Ascending aorta (tissue), 2 donors: ENCODE data around the gene ANKZF1. TPM values are rescaled to one million over a fixed set of nuclear protein-coding genes. Genes with fewer than 3 reads are reported as not detected.
A peak's percentile ranks its signal among the peaks of the same experiment; 100 is the strongest.

Source experiments
- DNase-seq, 2 donors: peaks; one replicate each; pipeline ENCODE4 v3.0.0-alpha.2; 2019; ENCODE audit warnings: low spot score in 2 of 2
- H3K27ac ChIP-seq, 2 donors: fragments of 200-600 bp; sonication (generic); one replicate each; pipeline ENCODE4 v1.5.1; 2016 to 2017; ENCODE audit warnings: mild to moderate bottlenecking in 1 of 2
- H3K27me3 ChIP-seq: fragments of 200-600 bp; sonication (generic); one replicate; pipeline ENCODE4 v1.5.1; 2017
- H3K36me3 ChIP-seq, 2 donors: fragments of 200-600 bp; sonication (generic); one replicate each; pipeline ENCODE4 v1.5.1; 2016
- H3K4me1 ChIP-seq, 2 donors: fragments of 200-600 bp; sonication (generic); one replicate each; pipeline ENCODE4 v1.5.1; 2016 to 2017; ENCODE audit warnings: mild to moderate bottlenecking in 1 of 2
- H3K4me3 ChIP-seq, 2 donors: fragments of 200-600 bp; sonication (generic); one replicate each; pipeline ENCODE4 v1.5.1; 2016 to 2017; ENCODE audit warnings: mild to moderate bottlenecking in 1 of 2
- H3K9me3 ChIP-seq, 2 donors: fragments of 200-600 bp; sonication (generic); one replicate each; pipeline ENCODE4 v1.5.1; 2016
- intact Hi-C: fragments of 100-400 bp; cut with DNase I; formaldehyde crosslinking; loops from one replicate; pipeline ENCODE4 v1.15.1; 2023
- total RNA-seq: library from RNA; depleted of rRNA; stranded (reverse); fragments of >200 nt; gene quantifications from one replicate; pipeline ENCODE4 v1.1.0, GENCODE V29; 2016
- TF ChIP-seq, protein P1 (sequence below), 3 experiments: fragments of 200-600 bp in 2 of 3; fragments of 450-650 bp in 1 of 3; sonication (generic) in 2 of 3; IDR thresholded peaks; one replicate each; pipeline ENCODE4 v1.5.1; 2016 to 2019; ENCODE audit warnings: antibody characterized with exemption in 3 of 3, mild to moderate bottlenecking in 1 of 3, moderate library complexity in 1 of 3

The ANKZF1 gene
- total RNA-seq, 1 donor from 2014 or later = 53.1 TPM

DNA sequence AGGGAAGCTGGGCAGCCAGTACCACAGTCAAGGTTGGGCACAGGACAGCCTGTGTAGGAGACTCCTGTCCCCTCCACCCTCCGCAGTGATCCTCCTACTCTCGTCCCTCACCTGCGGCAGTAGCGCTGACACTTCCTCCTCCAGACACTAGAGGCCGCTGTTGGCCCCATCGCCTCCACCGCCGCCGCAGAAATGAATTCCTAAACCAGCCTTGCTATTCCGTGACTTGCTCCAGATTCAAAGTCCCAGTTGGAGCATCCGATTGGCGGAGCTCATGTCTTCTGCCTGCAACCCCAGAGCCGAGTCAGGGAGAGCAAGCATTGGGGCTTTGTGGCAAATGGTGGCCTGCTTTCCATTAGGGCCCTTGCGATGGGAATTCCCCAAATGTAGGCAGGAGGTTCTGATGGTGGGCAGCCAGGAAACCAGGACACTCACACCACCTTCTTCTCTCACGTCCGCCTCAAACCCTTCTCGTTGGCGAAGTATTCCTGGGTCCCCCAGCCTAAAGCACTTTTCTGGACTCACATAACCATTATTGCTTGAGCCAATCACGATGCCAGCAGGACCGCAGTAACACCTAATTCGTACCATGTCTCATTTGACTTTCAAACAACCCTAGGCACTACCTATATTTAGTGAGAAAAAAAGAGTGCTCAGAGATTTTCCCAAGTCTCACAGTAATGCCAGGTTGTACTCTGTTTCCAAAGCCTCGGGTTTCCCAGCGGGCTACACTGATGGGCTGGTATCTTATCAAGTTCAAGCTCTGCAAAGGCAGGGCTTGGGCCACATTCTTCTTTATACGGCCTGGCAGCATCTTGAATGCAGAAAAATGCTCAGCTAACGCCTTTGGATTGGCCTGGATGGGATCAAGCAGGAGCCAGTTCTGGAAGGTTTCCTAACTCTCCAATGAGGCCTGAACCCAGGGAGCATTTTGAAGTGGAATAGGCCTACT is 48.4 kb downstream of the ANKZF1 start:
- peak overlapping the region in 1 of 2 donors; percentile 95 for H3K4me3 ChIP-seq
- H3K27ac ChIP-seq = peak overlapping the region; percentile 99
- peaks cover 17 to 25% of the 10 kb centered on the region in 2 donors for H3K36me3 ChIP-seq
- H3K27me3 ChIP-seq = no peaks in the 10 kb centered on the region
- intact Hi-C loops = loop anchor here (2.0 to 10.0 kb wide), 5 partner anchors 59 to 267 kb away; partner anchors contain the start of genes ABCB6, CHPF, DNPEP and TMEM198
- TF ChIP-seq, protein P1, sequence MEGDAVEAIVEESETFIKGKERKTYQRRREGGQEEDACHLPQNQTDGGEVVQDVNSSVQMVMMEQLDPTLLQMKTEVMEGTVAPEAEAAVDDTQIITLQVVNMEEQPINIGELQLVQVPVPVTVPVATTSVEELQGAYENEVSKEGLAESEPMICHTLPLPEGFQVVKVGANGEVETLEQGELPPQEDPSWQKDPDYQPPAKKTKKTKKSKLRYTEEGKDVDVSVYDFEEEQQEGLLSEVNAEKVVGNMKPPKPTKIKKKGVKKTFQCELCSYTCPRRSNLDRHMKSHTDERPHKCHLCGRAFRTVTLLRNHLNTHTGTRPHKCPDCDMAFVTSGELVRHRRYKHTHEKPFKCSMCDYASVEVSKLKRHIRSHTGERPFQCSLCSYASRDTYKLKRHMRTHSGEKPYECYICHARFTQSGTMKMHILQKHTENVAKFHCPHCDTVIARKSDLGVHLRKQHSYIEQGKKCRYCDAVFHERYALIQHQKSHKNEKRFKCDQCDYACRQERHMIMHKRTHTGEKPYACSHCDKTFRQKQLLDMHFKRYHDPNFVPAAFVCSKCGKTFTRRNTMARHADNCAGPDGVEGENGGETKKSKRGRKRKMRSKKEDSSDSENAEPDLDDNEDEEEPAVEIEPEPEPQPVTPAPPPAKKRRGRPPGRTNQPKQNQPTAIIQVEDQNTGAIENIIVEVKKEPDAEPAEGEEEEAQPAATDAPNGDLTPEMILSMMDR (IDR thresholded peaks at IDR 0.05) = peak; percentile 97 to 99 (median 99)
- peak in 1 of 2 donors; percentile 90 for DNase-seq
- H3K9me3 ChIP-seq = no peaks in the 10 kb centered on the region
- peaks cover 15 to 41% of the 10 kb centered on the region in 2 donors for H3K4me1 ChIP-seq

DNA sequence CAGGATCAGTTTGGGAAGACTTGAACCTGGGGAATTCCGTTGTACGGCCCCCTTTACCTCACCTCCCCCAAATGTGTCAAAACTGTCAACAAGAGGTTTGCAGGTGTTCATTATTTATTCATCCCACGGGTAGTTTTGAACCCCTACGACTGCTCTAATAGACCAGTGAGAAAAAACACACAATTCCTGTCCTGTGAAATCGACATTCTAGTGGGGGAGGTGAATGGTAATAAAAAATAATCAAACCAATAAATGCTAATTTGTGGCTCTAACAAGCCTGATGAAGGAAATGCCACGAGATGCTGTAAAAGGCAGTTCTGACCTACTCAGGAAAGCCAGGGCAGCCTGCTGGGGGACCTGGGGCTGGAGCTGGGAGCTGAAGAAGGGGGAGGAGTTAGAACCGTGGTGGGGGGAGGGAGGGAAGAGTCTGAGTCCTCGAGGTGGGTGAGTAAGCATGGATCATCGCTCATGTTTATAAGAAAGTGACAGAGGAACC is 49.1 kb downstream of the ANKZF1 start:
- H3K4me3 ChIP-seq = peak overlapping the region; percentile 87 to 95
- no peak for DNase-seq
- peaks cover 24 to 32% of the 10 kb centered on the region in 2 donors for H3K36me3 ChIP-seq
- no peaks in the 10 kb centered on the region for H3K9me3 ChIP-seq
- peaks cover 13 to 40% of the 10 kb centered on the region in 2 donors for H3K4me1 ChIP-seq
- H3K27me3 ChIP-seq = no peaks in the 10 kb centered on the region
- H3K27ac ChIP-seq = peak overlapping the region; percentile 99
- intact Hi-C loops = loop anchor here (1.0 to 10.0 kb wide), 10 partner anchors 11 to 266 kb away; partner anchors contain the start of genes ABCB6, CHPF, DNPEP and GLB1L
- TF ChIP-seq, protein P1 (IDR thresholded peaks at IDR 0.05) = peak in 1 of 3 experiments; percentile 7

DNA sequence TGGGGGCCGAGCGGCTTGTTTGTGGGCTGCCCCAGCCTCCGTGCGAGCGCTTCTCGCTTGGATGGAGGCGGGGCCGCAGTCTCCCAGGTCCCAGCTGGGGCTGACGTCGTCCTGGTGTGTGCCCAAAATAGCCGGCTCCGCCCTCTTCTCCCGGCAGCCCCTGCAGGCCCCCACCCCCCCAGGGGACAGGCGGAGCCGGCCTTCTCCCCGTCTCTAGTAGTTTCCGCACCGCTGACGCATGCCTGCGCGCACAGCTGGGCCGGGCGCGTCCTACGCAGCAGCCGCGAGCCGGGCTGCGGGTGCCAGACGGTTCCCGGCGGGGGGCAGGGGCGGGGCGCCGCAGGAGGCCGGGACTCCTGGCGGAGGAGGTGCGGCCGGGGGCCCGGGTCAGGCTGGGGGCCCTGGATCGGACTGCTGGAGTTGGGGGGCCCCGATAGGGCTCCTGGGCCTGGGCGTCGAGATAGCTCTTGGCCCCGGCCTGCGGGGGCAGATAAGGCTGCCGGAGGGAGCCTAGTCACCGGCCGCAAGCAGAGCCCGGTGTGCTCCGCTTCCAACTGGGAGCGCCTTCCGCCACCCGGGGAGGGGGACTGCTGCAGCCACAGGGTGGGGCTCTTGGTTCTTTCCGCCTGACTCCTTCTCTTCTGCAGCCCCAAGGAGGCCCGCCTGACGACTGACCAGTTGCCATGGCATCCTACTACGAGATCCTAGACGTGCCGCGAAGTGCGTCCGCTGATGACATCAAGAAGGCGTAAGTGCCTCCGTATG is 49.7 kb downstream of the ANKZF1 start, which contains the start of gene DNAJB2:
Gene DNAJB2, plus strand, starts transcription at position 216 of the 765 bp plus-strand sequence. Its CDS starts 468 bp downstream, at position 684.
- Histone ChIP-seq H3K4me1 (peaks cover 7 to 35% of the 10 kb centered on the region in 2 donors), H3K9me3 (no peaks in the 10 kb centered on the region), H3K27me3 (no peaks in the 10 kb centered on the region), H3K36me3 (peaks cover 26 to 38% of the 10 kb centered on the region in 2 donors), H3K4me3 (peak within 1 kb of the TSS; percentile 87 to 95), H3K27ac (peak within 1 kb of the TSS; percentile 99)
- TF ChIP-seq, protein P1 (IDR thresholded peaks at IDR 0.05) = no peak
- DNase-seq = peak; percentile 98 to 99
- intact Hi-C loops = loop anchor here (1.0 to 10.0 kb wide), 10 partner anchors 10 to 265 kb away; partner anchors contain the start of genes ABCB6, CHPF, DNPEP and GLB1L

DNA sequence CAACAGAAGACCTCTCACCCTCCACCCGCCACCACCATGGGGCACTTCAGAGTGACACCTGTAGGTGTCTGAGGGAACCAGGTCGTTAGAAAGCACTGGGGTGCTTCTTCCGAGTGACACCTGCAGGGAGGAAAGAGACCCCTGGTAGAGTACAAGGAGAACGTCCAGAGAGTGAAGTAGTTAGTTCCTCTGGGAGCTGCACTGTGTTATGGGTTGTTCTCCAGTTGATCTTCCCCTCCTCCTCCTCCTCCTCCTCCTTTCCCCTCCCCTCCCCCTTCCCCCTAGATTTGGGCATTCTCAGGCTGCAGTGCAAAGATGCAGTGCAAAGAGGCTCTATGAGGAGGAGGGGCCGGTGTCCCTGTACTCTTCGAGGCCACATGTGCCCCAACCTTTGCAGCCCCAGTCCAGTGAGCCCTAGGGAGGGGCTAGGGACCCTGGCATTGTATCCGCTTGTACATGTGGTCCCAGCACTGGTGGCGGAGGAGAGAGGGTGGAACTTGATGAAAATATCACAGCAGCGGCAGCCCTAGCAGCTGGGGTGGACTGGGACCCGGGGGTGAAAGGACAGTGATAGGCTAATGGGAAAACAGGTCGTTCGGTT is 50.4 kb downstream of the ANKZF1 start:
- peaks cover 6 to 34% of the 10 kb centered on the region in 2 donors for H3K4me1 ChIP-seq
- peak overlapping the region; percentile 99 for H3K27ac ChIP-seq
- peak in 1 of 2 donors; percentile 62 for DNase-seq
- TF ChIP-seq, protein P1 (IDR thresholded peaks at IDR 0.05) = peak in 1 of 3 experiments; percentile 15
- H3K9me3 ChIP-seq = no peaks in the 10 kb centered on the region
- intact Hi-C loops = loop anchor here (1.0 to 10.0 kb wide), 10 partner anchors 9 to 265 kb away; partner anchors contain the start of genes ABCB6, CHPF, DNPEP and GLB1L
- H3K4me3 ChIP-seq = peak overlapping the region; percentile 87 to 95
- H3K27me3 ChIP-seq = no peaks in the 10 kb centered on the region
- peaks cover 33 to 45% of the 10 kb centered on the region in 2 donors for H3K36me3 ChIP-seq
